ENCODE results near the gene CCDC175.

GRCh38 chr14:59503256-59503655, 73.4 kb downstream of the CCDC175 start:
- TF ChIP-seq TAF1 (IDR thresholded peaks at IDR 0.05; ENCODE audit: low read depth, low read length) (no peak), POLR2AphosphoS5 (IDR thresholded peaks at IDR 0.05; ENCODE audit: low read depth, low read length) (no peak), SPI1 (IDR thresholded peaks at IDR 0.05; ENCODE audit: low read depth, low read length) (no peak), POLR2A (IDR thresholded peaks at IDR 0.05; ENCODE audit: low read depth, low read length) (no peak)

Data from GM12891 (cell line).